ENCODE data around the gene FAM170A.

FAM170A gene

DNA sequence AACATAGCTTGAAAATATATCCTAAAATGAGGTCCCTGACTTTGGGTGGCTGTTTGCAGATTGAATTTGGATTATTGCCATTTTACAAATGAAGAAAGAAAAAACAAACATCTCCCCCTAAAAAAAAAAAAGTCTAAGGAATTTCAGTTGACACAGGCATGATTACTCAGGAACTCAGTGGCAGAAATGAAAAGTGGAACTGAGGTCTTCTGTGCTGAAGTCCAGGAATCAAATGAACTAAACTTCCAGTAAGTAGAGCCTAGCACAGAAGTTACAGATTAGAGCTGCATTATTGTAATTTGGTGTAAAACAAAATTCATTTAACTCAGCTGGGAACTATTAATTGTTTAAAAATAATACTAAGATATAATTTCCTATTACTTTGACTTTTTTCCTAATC lies 26.7 kb downstream of the FAM170A start:
- in situ Hi-C loops (cut with MboI; ENCODE audit: low pct_unique_long_range_greater_than_20kb, low sequenced_read_pairs, unreplicated experiment): no loop called here
- DNase-seq (ENCODE audit: low spot score): no peak
- TF ChIP-seq, protein P1, sequence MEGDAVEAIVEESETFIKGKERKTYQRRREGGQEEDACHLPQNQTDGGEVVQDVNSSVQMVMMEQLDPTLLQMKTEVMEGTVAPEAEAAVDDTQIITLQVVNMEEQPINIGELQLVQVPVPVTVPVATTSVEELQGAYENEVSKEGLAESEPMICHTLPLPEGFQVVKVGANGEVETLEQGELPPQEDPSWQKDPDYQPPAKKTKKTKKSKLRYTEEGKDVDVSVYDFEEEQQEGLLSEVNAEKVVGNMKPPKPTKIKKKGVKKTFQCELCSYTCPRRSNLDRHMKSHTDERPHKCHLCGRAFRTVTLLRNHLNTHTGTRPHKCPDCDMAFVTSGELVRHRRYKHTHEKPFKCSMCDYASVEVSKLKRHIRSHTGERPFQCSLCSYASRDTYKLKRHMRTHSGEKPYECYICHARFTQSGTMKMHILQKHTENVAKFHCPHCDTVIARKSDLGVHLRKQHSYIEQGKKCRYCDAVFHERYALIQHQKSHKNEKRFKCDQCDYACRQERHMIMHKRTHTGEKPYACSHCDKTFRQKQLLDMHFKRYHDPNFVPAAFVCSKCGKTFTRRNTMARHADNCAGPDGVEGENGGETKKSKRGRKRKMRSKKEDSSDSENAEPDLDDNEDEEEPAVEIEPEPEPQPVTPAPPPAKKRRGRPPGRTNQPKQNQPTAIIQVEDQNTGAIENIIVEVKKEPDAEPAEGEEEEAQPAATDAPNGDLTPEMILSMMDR (IDR thresholded peaks at IDR 0.05; ENCODE audit: extremely low read depth, insufficient read depth, missing control alignments): no peak

GRCh38 chr5:119666542-119666941 lies 37.2 kb downstream of the FAM170A start:
- in situ Hi-C loops (cut with MboI; ENCODE audit: low pct_unique_long_range_greater_than_20kb, low sequenced_read_pairs, unreplicated experiment): no loop called here
- TF ChIP-seq, protein P1 (IDR thresholded peaks at IDR 0.05; ENCODE audit: extremely low read depth, insufficient read depth, missing control alignments): no peak
- DNase-seq (ENCODE audit: low spot score): no peak

DNA sequence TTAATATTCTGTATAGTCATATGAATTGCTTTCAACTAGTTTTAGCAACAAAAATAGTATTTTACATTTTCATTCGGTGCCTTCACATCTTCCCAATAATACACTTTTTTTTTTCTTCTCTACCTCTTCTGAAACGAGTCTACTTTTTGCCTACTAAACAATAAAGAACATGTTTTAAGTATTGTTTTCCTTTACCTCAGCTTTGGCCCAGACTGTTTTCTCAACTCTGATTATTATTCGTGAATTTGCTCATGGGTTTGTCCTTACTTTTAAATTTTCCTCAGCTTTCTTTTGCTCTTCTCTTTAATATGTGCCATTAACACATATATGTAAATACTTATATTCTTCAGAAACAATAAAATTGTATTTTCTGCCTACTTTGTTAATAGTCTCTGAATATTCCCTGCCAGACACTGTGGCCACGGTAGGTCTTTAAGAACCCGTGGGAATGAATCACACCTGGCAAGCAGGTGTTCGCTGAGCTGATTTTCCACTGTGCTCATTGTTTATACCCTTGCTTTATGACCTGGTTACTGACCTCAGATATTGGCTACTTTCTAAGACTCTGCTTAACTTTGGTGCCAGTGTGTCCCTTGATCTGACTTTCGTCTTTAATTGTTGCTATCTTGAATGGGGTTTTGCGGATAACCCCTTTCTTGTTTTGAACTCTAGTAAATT lies 49.1 kb downstream of the FAM170A start:
- TF ChIP-seq, protein P1 (IDR thresholded peaks at IDR 0.05; ENCODE audit: extremely low read depth, insufficient read depth, missing control alignments): no peak
- no peak for DNase-seq (ENCODE audit: low spot score)
- in situ Hi-C loops (cut with MboI; ENCODE audit: low pct_unique_long_range_greater_than_20kb, low sequenced_read_pairs, unreplicated experiment): no loop called here

DNA sequence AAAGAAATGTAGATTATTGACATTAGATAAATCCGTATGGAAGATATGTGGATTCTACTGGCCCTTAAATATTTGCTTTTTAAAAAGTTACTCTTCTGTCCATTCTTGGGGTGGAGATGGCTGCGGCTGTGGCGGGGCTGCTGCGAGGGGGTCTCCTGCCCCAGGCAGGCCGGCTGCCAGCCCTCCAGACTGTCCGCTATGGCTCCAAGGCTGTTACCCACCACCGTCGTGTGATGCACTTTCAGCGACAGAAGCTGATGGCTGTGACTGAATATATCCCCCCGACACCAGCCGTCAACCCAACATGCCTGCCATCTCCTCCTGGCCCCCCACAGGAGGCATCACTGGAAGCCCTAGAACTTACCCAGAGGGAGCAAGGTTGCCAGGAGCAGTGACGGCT lies 50.7 kb downstream of the FAM170A start:
- TF ChIP-seq, protein P1 (IDR thresholded peaks at IDR 0.05; ENCODE audit: extremely low read depth, insufficient read depth, missing control alignments): no peak
- no peak for DNase-seq (ENCODE audit: low spot score)
- in situ Hi-C loops (cut with MboI; ENCODE audit: low pct_unique_long_range_greater_than_20kb, low sequenced_read_pairs, unreplicated experiment): no loop called here

DNA sequence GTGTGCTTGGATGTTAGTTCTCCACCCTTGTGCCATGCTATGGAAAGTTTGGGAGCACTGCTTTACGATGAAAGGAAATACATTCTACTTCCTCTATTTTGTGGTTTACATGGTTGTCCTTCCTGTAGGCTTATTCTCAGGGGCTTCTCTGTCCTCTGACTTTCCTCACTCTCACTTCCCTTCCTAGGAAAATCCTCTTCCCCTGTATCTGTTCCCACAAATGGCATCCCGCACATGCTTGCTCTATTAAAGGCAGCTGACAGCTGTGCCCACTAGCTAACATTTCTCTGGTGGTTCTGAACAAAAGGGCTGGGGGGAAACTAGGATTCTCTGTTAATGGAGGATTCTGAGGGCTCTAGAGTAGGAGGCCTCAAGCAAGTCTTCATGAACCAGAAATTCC lies 52.4 kb downstream of the FAM170A start:
- no peak for DNase-seq (ENCODE audit: low spot score)
- TF ChIP-seq, protein P1 (IDR thresholded peaks at IDR 0.05; ENCODE audit: extremely low read depth, insufficient read depth, missing control alignments): no peak
- in situ Hi-C loops (cut with MboI; ENCODE audit: low pct_unique_long_range_greater_than_20kb, low sequenced_read_pairs, unreplicated experiment): no loop called here

- TF ChIP-seq, protein P1 (IDR thresholded peaks at IDR 0.05; ENCODE audit: extremely low read depth, insufficient read depth, missing control alignments): no peak
- in situ Hi-C loops (cut with MboI; ENCODE audit: low pct_unique_long_range_greater_than_20kb, low sequenced_read_pairs, unreplicated experiment): no loop called here
- no peak for DNase-seq (ENCODE audit: low spot score)
Measured at GRCh38 chr5:119682372-119682771, 53.0 kb downstream of the FAM170A start.
